H1 (cell line): ENCODE measurements around the gene PSMC2. TPM values are rescaled to one million over a fixed set of nuclear protein-coding genes. Genes with fewer than 3 reads are reported as not detected.

Source experiments
- CTCF ChIA-PET: fragments of 300-600 bp; sonication (Branson Sonifier 250); formaldehyde crosslinking; loops from one replicate; lab custom pipeline; 2021; ENCODE audit not compliant: partially characterized antibody; lab: Charles Lee
- POLR2A ChIA-PET: fragments of 300-600 bp; sonication (Branson Sonifier 250); formaldehyde crosslinking; loops from one replicate; lab custom pipeline; 2021; ENCODE audit warnings: inconsistent platforms; ENCODE audit not compliant: partially characterized antibody; lab: Charles Lee
- DNase-seq, 2 experiments: peaks; one replicate each; pipeline versions ENCODE4 v3.0.0 to v3.0.0-alpha.2; 2010 to 2022; ENCODE audit warnings: low spot score in 2 of 2, low read depth in 1 of 2, mixed read lengths in 1 of 2
- FAIRE-seq: peaks from 2 replicates; lab custom pipeline; 2011; peaks lifted over from hg19 to GRCh38; lab: Jason Lieb, UNC
- H2AFZ ChIP-seq: 2 replicates; pipeline ENCODE4 v1.8.1; 2012; ENCODE audit warnings: low read length, inconsistent platforms
- H2AK5ac ChIP-seq: 2 replicates; pipeline ENCODE4 v1.6.1; 2013; ENCODE audit warnings: low read depth, low read length
- H2BK120ac ChIP-seq: replicated peaks from 2 replicates; pipeline ENCODE3; 2013; ENCODE audit warnings: low read depth, low read length, inconsistent platforms
- H2BK12ac ChIP-seq: 2 replicates; pipeline ENCODE4 v1.6.1; 2013; ENCODE audit warnings: low read depth, low read length
- H2BK15ac ChIP-seq: 2 replicates; pipeline ENCODE4 v1.6.1; 2013; ENCODE audit warnings: low read length
- H2BK20ac ChIP-seq: 2 replicates; pipeline ENCODE4 v1.6.1; 2013; ENCODE audit warnings: low read length
- H2BK5ac ChIP-seq: 2 replicates; pipeline ENCODE4 v1.6.1; 2013; ENCODE audit warnings: low read depth, low read length
- H3K14ac ChIP-seq: 2 replicates; pipeline ENCODE4 v1.6.1; 2013; ENCODE audit warnings: inconsistent platforms; ENCODE audit not compliant: insufficient read length
- H3K18ac ChIP-seq: 2 replicates; pipeline ENCODE4 v1.6.1; 2013; ENCODE audit warnings: low read length; ENCODE audit errors: extremely low read depth
- H3K23ac ChIP-seq: 2 replicates; pipeline ENCODE4 v1.6.1; 2013; ENCODE audit warnings: inconsistent platforms; ENCODE audit not compliant: insufficient read length
- H3K23me2 ChIP-seq: 2 replicates; pipeline ENCODE4 v1.6.1; 2013; ENCODE audit warnings: low read depth, low read length
- H3K27ac ChIP-seq: 2 replicates; pipeline ENCODE4 v1.6.1; 2011; ENCODE audit warnings: low read depth, low read length, inconsistent platforms
- H3K27me3 ChIP-seq, 4 experiments: replicated peaks in 1 of 4; 1 replicate in 1 of 4; 2 replicates in 3 of 4; pipeline versions ENCODE4 v1.6.1 to v1.8.1; 2011 to 2013; ENCODE audit warnings: low read length in 3 of 4, mild to moderate bottlenecking in 3 of 4, inconsistent platforms in 2 of 4, mixed read lengths in 2 of 4, moderate library complexity in 1 of 4; ENCODE audit not compliant: control insufficient read depth in 3 of 4, insufficient read depth in 3 of 4; ENCODE audit errors: extremely low read depth in 1 of 4
- H3K36me3 ChIP-seq, 4 experiments: 2 replicates each; pipeline versions ENCODE4 v1.6.1 to v1.8.1; 2011 to 2013; ENCODE audit warnings: mild to moderate bottlenecking in 4 of 4, low read length in 3 of 4, moderate library complexity in 2 of 4, control low read depth in 1 of 4, inconsistent platforms in 1 of 4; ENCODE audit not compliant: insufficient read depth in 4 of 4, control insufficient read depth in 2 of 4
- H3K4ac ChIP-seq: replicated peaks from 2 replicates; pipeline ENCODE3; 2013; ENCODE audit warnings: low read length, low read depth, mixed read lengths, inconsistent platforms; ENCODE audit not compliant: insufficient read length
- H3K4me1 ChIP-seq, 4 experiments: replicated peaks in 1 of 4; 1 replicate in 1 of 4; 2 replicates in 3 of 4; pipeline versions ENCODE4 v1.6.1 to v1.8.1; 2011 to 2013; ENCODE audit warnings: low read length in 3 of 4, inconsistent platforms in 2 of 4, mixed read lengths in 1 of 4; ENCODE audit not compliant: insufficient read depth in 4 of 4, control insufficient read depth in 3 of 4
- H3K4me2 ChIP-seq, 2 experiments: 2 replicates each; pipeline versions ENCODE4 v1.6.1 to v1.8.1; 2011 to 2013; ENCODE audit warnings: low read depth in 2 of 2, low read length in 2 of 2, control low read depth in 1 of 2, inconsistent platforms in 1 of 2, mild to moderate bottlenecking in 1 of 2; ENCODE audit not compliant: insufficient read depth in 1 of 2
- H3K4me3 ChIP-seq, 4 experiments: fragments of 200-600, 300-600 bp in 1 of 4; sonication (generic), shearing (Covaris generic), sonication (Bioruptor Twin) in 1 of 4; 2 replicates each; pipeline versions ENCODE4 v1.5.1 to v1.8.1; 2011 to 2016; ENCODE audit warnings: low read length in 4 of 4, low read depth in 3 of 4, control low read depth in 2 of 4, inconsistent platforms in 2 of 4, mild to moderate bottlenecking in 2 of 4, mixed read lengths in 1 of 4, moderate library complexity in 1 of 4; ENCODE audit not compliant: insufficient read depth in 2 of 4; ENCODE audit errors: extremely low read depth in 1 of 4
- H3K56ac ChIP-seq: replicated peaks from 2 replicates; pipeline ENCODE3; 2013; ENCODE audit warnings: low read depth, mild to moderate bottlenecking, mixed read lengths, low read length, inconsistent platforms; ENCODE audit not compliant: insufficient read length
- H3K79me1 ChIP-seq: 2 replicates; pipeline ENCODE4 v1.6.1; 2013; ENCODE audit warnings: low read depth, low read length, control low read depth
- H3K79me2 ChIP-seq, 2 experiments: 2 replicates each; pipeline versions ENCODE4 v1.6.1 to v1.8.1; 2012 to 2013; ENCODE audit warnings: low read length in 2 of 2, mild to moderate bottlenecking in 2 of 2, inconsistent platforms in 1 of 2; ENCODE audit not compliant: insufficient read depth in 2 of 2, control insufficient read depth in 1 of 2
- H3K9ac ChIP-seq, 4 experiments: replicated peaks in 1 of 4; 1 replicate in 1 of 4; 2 replicates in 3 of 4; pipeline versions ENCODE4 v1.6.1 to v1.8.1; 2011 to 2013; ENCODE audit warnings: low read depth in 3 of 4, low read length in 3 of 4, control low read depth in 2 of 4, mild to moderate bottlenecking in 2 of 4, moderate library complexity in 2 of 4, inconsistent platforms in 1 of 4; ENCODE audit errors: extremely low read depth in 1 of 4
- H3K9me3 ChIP-seq, 2 experiments: 2 replicates each; pipeline versions ENCODE4 v1.6.1 to v1.8.1; 2012 to 2013; ENCODE audit warnings: mild to moderate bottlenecking in 2 of 2, moderate library complexity in 2 of 2, control low read depth in 1 of 2, inconsistent platforms in 1 of 2, low read depth in 1 of 2, low read length in 1 of 2, mixed read lengths in 1 of 2; ENCODE audit not compliant: insufficient read depth in 2 of 2
- H4K20me1 ChIP-seq, 2 experiments: replicated peaks in 1 of 2; 2 replicates each; pipeline versions ENCODE3 to v1.8.1; 2011 to 2013; ENCODE audit warnings: inconsistent platforms in 2 of 2, low read length in 2 of 2, mild to moderate bottlenecking in 1 of 2; ENCODE audit not compliant: insufficient read depth in 2 of 2, control insufficient read depth in 1 of 2
- H4K5ac ChIP-seq: 2 replicates; pipeline ENCODE4 v1.6.1; 2013; ENCODE audit warnings: low read length, low read depth, mixed read lengths, inconsistent platforms; ENCODE audit not compliant: insufficient read length
- H4K8ac ChIP-seq: 2 replicates; pipeline ENCODE4 v1.8.0; 2013; ENCODE audit warnings: mild to moderate bottlenecking, moderate library complexity, low read length, inconsistent platforms; ENCODE audit not compliant: insufficient read depth; ENCODE audit errors: extremely low read depth
- H4K91ac ChIP-seq: replicated peaks from 2 replicates; pipeline ENCODE3; 2013; ENCODE audit warnings: low read length, mixed read lengths, inconsistent platforms; ENCODE audit not compliant: insufficient read length
- CHD1 ChIP-seq: IDR thresholded peaks from 2 replicates; pipeline ENCODE4 v1.6.1; 2012; ENCODE audit warnings: low read depth, low read length, improper control_type of control experiment
- KDM5A ChIP-seq: fragments of 200-600 bp; IDR thresholded peaks from 2 replicates; pipeline ENCODE4 v1.7.1; 2012; ENCODE audit warnings: mild to moderate bottlenecking, low read length, inconsistent platforms, mixed read lengths
- WGBS, 2 experiments: shearing (Covaris generic) in 1 of 2; methylation state at CpG; one replicate each; pipeline versions ENCODE4 v1.1.6 to v1.1.7; 2013 to 2015; ENCODE audit warnings: low lambda C conversion rate in 2 of 2, mixed read lengths in 2 of 2, inconsistent platforms in 1 of 2, low coverage in 1 of 2, missing lambda C conversion rate in 1 of 2; ENCODE audit not compliant: insufficient replicate concordance in 2 of 2, insufficient coverage in 1 of 2, insufficient read length in 1 of 2; ENCODE audit errors: extremely low coverage in 1 of 2, missing lambda C conversion rate in 1 of 2; 5-methylcytosine and 5-hydroxymethylcytosine counted together
- polyA plus RNA-seq, 7 experiments: library from polyadenylated mRNA; depleted of rRNA in 3 of 7; stranded (reverse) in 5 of 7; unstranded in 2 of 7; fragments of >200 nt in 5 of 7; fragments of 200-250 nt in 2 of 7; gene quantifications; 1 replicate in 5 of 7; 2 replicates in 1 of 7; 4 replicates in 1 of 7; pipeline versions ENCODE4 v1.2.1 to v1.2.3, GENCODE V29; 2011 to 2013; ENCODE audit warnings: missing spikeins in 2 of 7, mixed read lengths in 2 of 7
- total RNA-seq: library from RNA; stranded (reverse); fragmentation: NEBNext Ultra II Directional; extraction: Animal tissue kit (Norgen Biotek cat#: 25700); gene quantifications from 2 replicates; pipeline ENCODE4 v1.2.1, GENCODE V29; 2021

The PSMC2 gene
- total and polyA plus RNA-seq, 2 of the 8 experiments (the other 6 are each of a cell fraction or from before 2014, with no cell fraction given): 80.9 to 141 TPM

- Histone ChIP-seq H3K4me1 (no peaks in the 10 kb centered on the region), H2AK5ac (no peak overlapping the region), H3K9me3 (no peaks in the 10 kb centered on the region), H4K20me1 (no peaks in the 10 kb centered on the region), H3K79me1 (no peaks in the 10 kb centered on the region), H3K14ac (no peak overlapping the region), H3K27ac (no peak overlapping the region), H4K5ac (no peak overlapping the region), H3K27me3 (no peaks in the 10 kb centered on the region), H4K8ac (no peak overlapping the region), H2BK120ac (no peak overlapping the region), H3K4me2 (no peak overlapping the region), H3K23ac (no peak overlapping the region), H3K9ac (no peak overlapping the region), H3K56ac (no peak overlapping the region), H3K36me3 (no peaks in the 10 kb centered on the region), H2BK20ac (no peak overlapping the region), H2BK5ac (no peak overlapping the region), H3K23me2 (no peaks in the 10 kb centered on the region), H3K79me2 (no peaks in the 10 kb centered on the region), H2BK12ac (no peak overlapping the region), H3K4ac (no peak overlapping the region), H3K4me3 (no peak overlapping the region), H4K91ac (no peak overlapping the region), H3K18ac (no peak overlapping the region), H2BK15ac (no peak overlapping the region), H2AFZ (no peak overlapping the region)
- FAIRE-seq (no peak), DNase-seq (no peak)
- ChIA-PET CTCF (interaction anchor here (1.0 kb wide), 1 partner anchor 17 kb away, joined by 3 read pairs; no protein-coding TSS in a partner anchor), POLR2A (no interaction called here)
- TF ChIP-seq CHD1 (no peak), KDM5A (no peak)
- WGBS, 2 experiments: 89% methylated on average over 4 of the region's 4 CpGs; no CpG with 5 or more reads in 1 of the 2 experiments
Measured at GRCh38 chr7:103388469-103389140, 41.2 kb downstream of the PSMC2 start.
